Activated naive CD8-positive, alpha-beta T cell treated with anti-CD3 and anti-CD28 coated beads, Interleukin-2, amount 50 U/mL, for 24 hours (primary cell): ENCODE data around the gene AGAP3.

ENCODE experiments used
- ATAC-seq: fragments of 150-1000 bp; cut with Tn5 transposase; one replicate; pipeline ENCODE4 v1.10.0; 2021
- DNase-seq: peaks from one replicate; pipeline ENCODE4 v3.0.0; 2021
- H3K27ac Mint-ChIP-seq: one replicate; pipeline ENCODE4 v1.8.0; 2021; ENCODE audit warnings: mild to moderate bottlenecking, mixed read lengths
- H3K27me3 Mint-ChIP-seq: one replicate; pipeline ENCODE4 v1.8.0; 2021; ENCODE audit warnings: mixed read lengths
- H3K36me3 Mint-ChIP-seq: one replicate; pipeline ENCODE4 v1.8.0; 2021; ENCODE audit warnings: low read depth, mixed read lengths
- H3K4me1 Mint-ChIP-seq: one replicate; pipeline ENCODE4 v1.8.0; 2021; ENCODE audit warnings: mixed read lengths
- H3K4me3 Mint-ChIP-seq: one replicate; pipeline ENCODE4 v1.8.0; 2021; ENCODE audit warnings: mild to moderate bottlenecking, moderate library complexity, mixed read lengths
- H3K9me3 Mint-ChIP-seq: one replicate; pipeline ENCODE4 v1.8.0; 2021; ENCODE audit warnings: mixed read lengths

AGAP3 gene

GRCh38 chr7:151179287-151179860 is 93.1 kb downstream of the AGAP3 start:
- ATAC-seq (no peak), DNase-seq (no peak)
- Mint-ChIP-seq H3K4me3 (no peak overlapping the region), H3K9me3 (no peaks in the 10 kb centered on the region), H3K4me1 (no peaks in the 10 kb centered on the region), H3K36me3 (no peaks in the 10 kb centered on the region), H3K27ac (no peak overlapping the region), H3K27me3 (peaks cover 13% of the 10 kb centered on the region)

DNA sequence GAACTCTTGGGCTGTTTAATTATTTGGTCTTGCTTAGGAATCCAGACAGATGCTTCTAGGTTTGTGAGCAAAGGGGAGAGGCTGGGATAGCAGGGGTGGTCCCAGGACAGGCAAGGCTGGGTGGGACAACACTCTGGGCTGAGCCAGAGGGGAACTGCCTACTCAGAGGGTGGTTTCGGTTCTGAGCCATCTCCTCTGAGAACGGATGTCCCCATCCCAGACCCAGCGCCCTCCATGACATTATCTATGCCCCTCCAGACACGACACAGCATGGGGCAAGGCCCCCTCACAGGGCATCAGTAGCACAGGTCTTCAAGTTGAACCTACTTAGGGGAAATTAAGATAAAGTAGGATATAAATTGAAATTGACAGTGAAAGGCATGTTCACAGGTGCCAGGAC is 93.7 kb downstream of the AGAP3 start:
- ATAC-seq (no peak), DNase-seq (no peak)
- Mint-ChIP-seq H3K4me3 (no peak overlapping the region), H3K36me3 (no peaks in the 10 kb centered on the region), H3K4me1 (no peaks in the 10 kb centered on the region), H3K27me3 (peaks cover 9% of the 10 kb centered on the region), H3K9me3 (no peaks in the 10 kb centered on the region), H3K27ac (no peak overlapping the region)

DNA sequence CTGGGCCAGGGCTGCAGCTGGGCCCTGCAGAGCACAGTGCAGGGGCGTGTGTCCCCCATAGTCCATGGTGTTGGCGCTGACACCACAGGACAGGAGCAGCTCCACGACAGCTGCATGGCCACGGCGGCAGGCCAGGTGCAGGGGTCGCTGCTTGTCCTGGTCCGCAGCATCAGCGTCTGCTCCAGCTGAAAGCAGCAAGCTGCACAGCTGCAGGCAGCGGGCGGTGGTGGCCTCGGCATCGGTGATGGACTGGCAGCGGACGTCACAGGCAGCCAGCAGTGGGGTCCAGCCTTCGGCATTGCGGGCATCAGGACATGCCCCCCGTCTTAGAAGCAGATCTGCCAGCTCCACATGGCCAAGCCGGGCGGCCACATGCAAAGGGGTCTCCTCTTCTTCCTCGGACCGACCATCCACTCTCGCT is 94.7 kb downstream of the AGAP3 start:
- no peaks in the 10 kb centered on the region for H3K9me3 Mint-ChIP-seq

DNA sequence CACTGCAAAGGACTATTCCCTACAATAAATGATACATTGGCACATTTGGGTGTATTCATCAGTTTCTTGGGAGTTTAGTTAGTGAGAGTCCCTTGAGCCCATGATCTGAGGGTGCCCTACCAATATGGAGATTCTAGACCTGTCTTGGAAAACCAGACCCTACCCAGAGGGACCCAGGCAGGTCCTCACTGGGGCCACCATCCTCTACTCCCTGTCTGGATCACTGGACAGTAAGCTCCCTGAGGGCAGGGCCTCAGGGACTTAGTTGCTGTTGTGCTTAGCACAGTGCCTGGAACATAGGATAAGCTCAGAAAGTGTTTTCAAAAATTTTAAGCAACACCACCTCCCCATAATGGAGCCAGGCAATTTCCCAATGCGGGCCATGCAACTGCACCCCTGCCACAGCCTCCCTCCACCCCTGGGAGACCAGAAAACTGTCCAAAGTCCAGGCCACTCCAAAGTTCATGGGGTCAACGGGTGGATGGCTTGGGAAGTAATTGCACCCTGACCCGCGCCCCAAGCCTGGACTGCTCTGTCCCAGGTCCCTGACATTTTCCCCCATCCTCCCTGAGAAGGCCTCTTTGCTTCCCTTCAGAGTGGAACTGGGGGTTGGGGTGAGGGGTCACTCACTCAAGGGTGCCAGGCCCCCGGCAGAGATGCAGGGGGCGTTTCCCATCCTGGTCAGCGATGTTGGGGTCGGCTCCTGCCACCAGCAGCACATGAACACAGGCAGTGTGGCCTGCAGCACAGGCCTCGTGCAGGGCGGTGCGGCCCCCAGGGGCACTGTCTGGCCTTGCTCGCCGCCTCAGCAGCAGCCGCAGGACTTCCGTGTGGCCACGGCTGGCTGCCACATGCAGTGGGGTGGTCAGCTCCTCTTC is 99.7 kb downstream of the AGAP3 start:
- Mint-ChIP-seq H3K4me3 (no peak overlapping the region), H3K9me3 (no peaks in the 10 kb centered on the region), H3K36me3 (no peaks in the 10 kb centered on the region), H3K27me3 (no peaks in the 10 kb centered on the region), H3K27ac (no peak overlapping the region), H3K4me1 (no peaks in the 10 kb centered on the region)
- ATAC-seq (no peak), DNase-seq (no peak)

More for the DNA sequence above, 94.7 kb downstream of the AGAP3 start:
- Mint-ChIP-seq H3K36me3 (no peaks in the 10 kb centered on the region), H3K27ac (no peak overlapping the region), H3K4me1 (no peaks in the 10 kb centered on the region), H3K4me3 (no peak overlapping the region), H3K27me3 (peaks cover 5% of the 10 kb centered on the region)
- DNase-seq (no peak), ATAC-seq (no peak)

DNA sequence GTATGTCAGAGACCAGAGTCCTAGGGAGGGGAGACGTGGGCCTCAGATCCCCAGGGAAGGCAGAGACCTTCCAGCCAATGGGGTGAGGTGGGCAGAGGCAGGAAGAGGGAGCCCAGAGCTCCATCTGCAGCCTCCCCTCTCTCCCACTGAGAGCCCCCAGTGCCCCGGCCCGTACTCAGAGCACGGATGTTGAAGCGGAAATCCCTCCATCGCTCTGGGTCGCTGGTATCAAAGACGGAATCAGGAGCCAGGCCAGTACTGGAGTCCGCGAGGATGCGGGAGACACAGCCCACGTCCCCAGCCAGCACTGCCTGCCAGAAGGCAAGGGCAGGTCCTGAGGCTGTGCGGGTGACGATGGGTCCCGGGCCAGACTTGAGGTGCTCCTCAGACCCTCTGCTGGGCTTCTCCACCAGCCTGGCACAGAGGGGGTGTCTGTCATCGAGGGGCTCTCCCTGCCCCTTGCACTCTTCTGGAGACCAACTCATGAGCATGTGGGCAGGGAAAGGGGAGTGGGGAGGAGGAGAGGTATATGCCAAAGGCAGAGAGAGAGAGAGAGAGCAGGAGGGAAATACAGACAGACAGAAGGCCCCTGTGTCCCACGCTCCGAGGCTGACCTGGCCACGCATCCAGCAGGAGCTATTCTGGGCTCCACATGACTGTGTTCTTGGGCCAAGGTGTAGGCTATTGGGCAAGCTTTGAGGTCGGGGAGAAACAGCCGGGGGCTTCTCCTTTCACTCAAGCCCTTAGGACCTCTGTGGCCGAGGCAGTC is 100.5 kb downstream of the AGAP3 start, which contains the start of gene ASB10:
Gene ASB10 (minus strand): TSS at position 611 of the 769 bp plus-strand sequence. CDS start 120 bp downstream, at position 491.
- no peaks in the 10 kb centered on the region for H3K27me3 Mint-ChIP-seq
- no peaks in the 10 kb centered on the region for H3K36me3 Mint-ChIP-seq
- no peak for ATAC-seq
- no peak for DNase-seq
- no peaks in the 10 kb centered on the region for H3K9me3 Mint-ChIP-seq
- H3K27ac Mint-ChIP-seq, result no peak within 1 kb of the TSS
- H3K4me1 Mint-ChIP-seq, result no peaks in the 10 kb centered on the region
- no peak within 1 kb of the TSS for H3K4me3 Mint-ChIP-seq

- Mint-ChIP-seq H3K27me3 (no peaks in the 10 kb centered on the region), H3K4me3 (no peak overlapping the region), H3K27ac (no peak overlapping the region), H3K36me3 (no peaks in the 10 kb centered on the region), H3K4me1 (no peaks in the 10 kb centered on the region), H3K9me3 (no peaks in the 10 kb centered on the region)
- ATAC-seq, result no peak
- no peak for DNase-seq
Measured at GRCh38 chr7:151187409-151188251, 101.4 kb downstream of the AGAP3 start.

DNA sequence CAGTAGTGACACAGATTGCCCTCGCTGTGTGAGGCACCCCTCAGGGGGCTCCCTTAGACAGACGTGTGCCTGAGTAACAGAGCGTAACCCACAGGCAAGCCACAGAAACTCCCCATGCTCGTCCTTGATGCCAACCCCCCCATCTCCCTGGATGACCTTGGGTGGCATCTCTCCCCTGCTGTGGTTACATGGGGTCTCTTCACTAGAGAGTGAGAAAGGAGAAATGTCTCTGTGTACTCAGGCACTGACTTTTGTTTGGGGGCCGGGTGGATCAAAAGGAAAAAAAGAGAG is 101.9 kb downstream of the AGAP3 start:
- no peak overlapping the region for H3K27ac Mint-ChIP-seq
- H3K36me3 Mint-ChIP-seq, result no peaks in the 10 kb centered on the region
- DNase-seq (no peak), ATAC-seq (no peak)
- no peaks in the 10 kb centered on the region for H3K9me3 Mint-ChIP-seq
- no peaks in the 10 kb centered on the region for H3K27me3 Mint-ChIP-seq
- H3K4me1 Mint-ChIP-seq, result no peaks in the 10 kb centered on the region
- H3K4me3 Mint-ChIP-seq, result no peak overlapping the region

- no peaks in the 10 kb centered on the region for H3K27me3 Mint-ChIP-seq
- no peaks in the 10 kb centered on the region for H3K9me3 Mint-ChIP-seq
Measured at GRCh38 chr7:151189038-151189437, 102.8 kb downstream of the AGAP3 start.

DNA sequence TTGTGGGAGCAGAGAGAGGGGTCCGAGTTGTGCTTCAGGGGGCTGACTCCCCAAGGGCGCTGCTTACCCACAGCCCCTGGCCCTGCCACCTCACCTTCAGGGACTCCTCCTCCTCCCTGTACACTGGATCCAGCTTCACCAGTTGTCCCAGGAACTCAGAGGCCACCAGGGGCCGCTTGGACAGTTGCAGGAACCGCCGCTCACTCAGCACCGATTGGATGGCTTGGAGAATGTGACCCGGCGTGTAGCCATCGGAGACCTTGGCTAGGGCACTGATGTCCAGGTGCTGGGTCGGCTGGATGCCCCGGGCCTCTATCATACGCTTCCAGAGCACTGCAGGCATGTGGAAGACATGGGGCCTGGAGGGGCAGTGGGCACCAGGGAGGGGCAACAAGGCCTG is 105.3 kb downstream of the AGAP3 start:
- Mint-ChIP-seq H3K27ac (no peak overlapping the region), H3K4me1 (no peaks in the 10 kb centered on the region), H3K9me3 (no peaks in the 10 kb centered on the region), H3K36me3 (no peaks in the 10 kb centered on the region), H3K4me3 (no peak overlapping the region), H3K27me3 (peaks cover 2% of the 10 kb centered on the region)
- ATAC-seq (no peak), DNase-seq (no peak)

More at GRCh38 chr7:151189038-151189437, 102.8 kb downstream of the AGAP3 start:
- ATAC-seq (no peak), DNase-seq (no peak)
- no peaks in the 10 kb centered on the region for H3K4me1 Mint-ChIP-seq
- H3K4me3 Mint-ChIP-seq, result no peak overlapping the region
- H3K27ac Mint-ChIP-seq, result no peak overlapping the region
- no peaks in the 10 kb centered on the region for H3K36me3 Mint-ChIP-seq

- Mint-ChIP-seq H3K27me3 (peaks cover 2% of the 10 kb centered on the region), H3K27ac (no peak overlapping the region)
Measured at GRCh38 chr7:151192002-151192539, 105.8 kb downstream of the AGAP3 start.

GRCh38 chr7:151193203-151193978 is 107.1 kb downstream of the AGAP3 start:
- H3K36me3 Mint-ChIP-seq, result no peaks in the 10 kb centered on the region
- H3K9me3 Mint-ChIP-seq, result no peaks in the 10 kb centered on the region
- no peak for DNase-seq
- H3K27ac Mint-ChIP-seq, result no peak overlapping the region
- H3K27me3 Mint-ChIP-seq, result peaks cover 2% of the 10 kb centered on the region
- no peaks in the 10 kb centered on the region for H3K4me1 Mint-ChIP-seq
- no peak for ATAC-seq
- no peak overlapping the region for H3K4me3 Mint-ChIP-seq

More at GRCh38 chr7:151192002-151192539, 105.8 kb downstream of the AGAP3 start:
- no peak overlapping the region for H3K4me3 Mint-ChIP-seq
- H3K9me3 Mint-ChIP-seq, result no peaks in the 10 kb centered on the region
- H3K4me1 Mint-ChIP-seq, result no peaks in the 10 kb centered on the region
- H3K36me3 Mint-ChIP-seq, result no peaks in the 10 kb centered on the region
- DNase-seq (no peak), ATAC-seq (no peak)
